OCI-M2 (cell line): ENCODE results near the gene GJC1.

Experiments used
- DNase-seq: peaks from one replicate; lab custom pipeline; 2025; ENCODE audit not compliant: unreplicated experiment; lab: John Stamatoyannopoulos, UW

The GJC1 gene

DNA sequence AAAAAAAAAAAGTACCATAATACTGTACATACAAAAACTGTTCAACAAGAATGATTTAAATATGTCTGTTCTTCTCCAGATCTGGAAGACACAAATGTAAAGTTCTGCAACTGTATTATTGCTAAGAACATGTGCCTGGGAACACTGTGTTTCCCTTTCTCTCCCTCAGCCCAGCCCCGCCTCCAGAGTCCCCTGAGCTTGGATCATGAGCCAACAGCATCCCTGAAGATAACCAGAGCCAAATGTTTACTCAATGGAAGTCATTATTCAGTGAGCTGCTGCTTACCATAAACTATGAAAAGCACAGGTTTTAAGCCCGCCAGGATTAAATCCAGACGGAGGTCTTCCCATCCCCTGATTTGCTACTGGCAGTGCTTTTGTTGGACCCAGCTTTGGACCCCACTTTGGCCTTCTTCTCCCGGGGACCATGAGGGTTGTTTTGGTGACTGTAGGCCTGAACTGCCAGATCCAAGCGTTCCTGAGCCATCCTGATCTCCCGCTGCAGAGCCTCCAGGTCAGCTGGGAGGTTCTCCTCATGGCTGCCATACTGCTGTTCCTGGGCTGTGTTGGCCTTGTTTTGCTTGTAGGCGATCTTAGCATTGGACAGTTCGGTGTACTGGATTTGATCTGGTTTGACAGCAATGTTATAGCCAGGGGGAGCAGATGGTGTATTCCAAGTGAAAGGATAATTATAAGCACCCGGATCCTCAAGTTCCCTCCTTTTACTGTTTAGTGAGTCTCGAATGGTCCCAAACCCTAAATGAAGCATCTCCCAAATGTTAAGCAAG, 25.6 kb downstream of the GJC1 start:
- no peak for DNase-seq

DNA sequence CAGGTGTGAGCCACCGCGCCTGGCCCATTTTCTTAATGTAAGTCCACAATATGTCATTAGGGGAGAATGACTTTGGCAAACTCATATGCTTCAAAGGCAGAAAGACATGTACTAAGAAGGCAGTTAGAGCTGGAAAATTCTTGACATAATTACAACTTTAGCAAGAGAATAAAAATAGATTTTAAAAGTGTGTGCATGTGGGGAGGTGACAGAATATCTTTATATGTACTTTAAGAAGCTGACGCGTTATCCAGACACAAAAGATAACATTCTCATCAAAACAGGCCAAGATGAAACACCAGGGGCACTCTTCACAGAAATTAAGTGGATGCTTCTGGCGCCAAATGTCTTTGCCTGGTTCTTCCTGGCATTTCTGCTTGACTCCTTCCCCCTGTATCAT, 28.2 kb downstream of the GJC1 start:
- no peak for DNase-seq

DNA sequence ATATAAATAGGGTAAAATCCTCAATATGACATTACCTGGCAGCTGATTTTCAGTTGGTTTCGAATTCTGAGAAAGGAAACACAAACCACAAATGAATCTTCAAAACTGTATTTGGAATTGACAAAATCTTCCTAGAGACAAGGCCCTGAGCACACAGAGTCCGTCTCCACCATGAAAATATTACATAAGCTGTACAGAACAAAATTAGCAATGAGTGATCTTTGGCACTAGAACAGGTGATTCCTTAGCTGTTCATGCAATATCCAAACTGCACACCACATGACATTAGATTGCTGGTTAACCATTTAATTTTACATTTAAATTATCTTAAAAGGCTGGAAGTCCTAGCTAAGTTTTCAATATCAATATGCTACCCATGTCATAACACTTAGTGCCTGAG, 31.7 kb downstream of the GJC1 start:
- no peak for DNase-seq

DNA sequence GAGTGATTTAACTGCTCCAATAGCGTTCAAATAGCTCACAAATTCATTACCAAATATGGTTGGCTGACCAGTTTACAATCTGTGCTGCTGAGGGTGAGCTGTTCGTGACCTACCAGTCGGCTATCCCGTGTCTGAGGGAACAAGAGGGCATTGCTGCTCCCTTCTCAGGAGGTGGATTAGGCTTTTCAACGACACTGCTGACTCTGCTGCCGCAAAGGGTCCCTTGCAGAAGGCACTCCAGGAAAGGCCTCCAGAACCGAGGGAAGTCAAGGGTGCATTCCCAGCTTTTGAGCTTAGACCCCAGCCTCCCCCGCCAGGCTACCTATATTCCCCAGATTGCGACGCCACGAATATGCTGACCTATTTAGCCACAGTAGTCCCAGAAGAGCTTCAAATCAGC, 32.3 kb downstream of the GJC1 start:
- no peak for DNase-seq

DNA sequence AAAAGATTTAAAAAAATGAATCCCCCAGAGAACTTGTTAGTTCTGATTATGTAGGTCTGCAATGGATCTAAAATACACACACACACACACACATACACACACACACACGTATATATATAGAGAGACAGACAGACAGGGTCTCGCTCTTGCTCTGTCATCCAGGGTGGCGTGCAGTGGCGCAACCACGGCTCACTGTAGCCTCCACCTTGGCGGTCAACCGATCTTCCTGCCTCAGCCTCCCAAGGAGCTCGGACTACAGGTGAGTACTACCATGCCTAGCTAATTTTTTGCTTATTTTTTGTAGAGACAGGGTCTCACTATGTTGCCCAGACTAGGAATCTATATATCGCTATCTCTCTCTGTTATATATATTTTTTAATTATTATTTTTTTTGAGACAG, 33.4 kb downstream of the GJC1 start:
- no peak for DNase-seq

DNA sequence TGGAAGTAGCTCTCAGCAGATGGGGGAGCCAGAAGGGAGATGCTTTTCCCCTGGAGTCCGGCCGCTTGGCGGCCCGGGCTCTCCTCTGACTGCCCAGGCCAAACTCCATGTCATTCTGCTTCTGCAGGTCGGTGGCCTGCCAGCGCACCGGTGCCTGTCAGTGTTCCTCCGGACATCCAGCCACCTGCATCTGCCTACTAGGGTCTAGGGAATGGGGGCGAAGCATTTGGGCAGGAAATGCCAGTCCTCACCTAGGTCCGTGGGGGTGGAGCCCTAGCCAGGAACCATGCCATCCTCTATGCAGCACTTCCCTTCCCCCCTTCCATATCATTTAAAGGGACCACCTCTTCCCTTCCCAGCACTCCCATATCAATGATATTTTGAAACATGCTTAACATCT, 34.2 kb downstream of the GJC1 start:
- no peak for DNase-seq

DNA sequence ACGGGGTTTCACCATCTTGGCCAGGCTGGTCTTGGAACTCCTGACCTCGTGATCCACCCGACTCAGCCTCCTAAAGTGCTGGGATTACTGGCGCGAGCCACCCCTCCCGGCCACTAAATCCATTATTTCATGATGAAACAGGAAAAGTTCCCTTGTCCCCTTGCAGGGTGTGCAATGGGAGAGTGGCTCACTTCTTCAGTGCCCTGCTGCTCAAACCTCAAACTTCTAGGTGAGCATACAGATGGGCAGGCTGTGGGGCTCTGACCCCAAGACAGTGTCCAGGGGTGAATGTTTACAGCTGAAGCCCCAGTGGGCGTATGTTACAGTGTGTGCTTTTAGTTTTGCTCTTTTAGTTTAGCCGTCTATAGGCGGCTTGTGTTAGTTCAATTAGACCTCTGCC, 34.7 kb downstream of the GJC1 start:
- DNase-seq, result no peak

DNA sequence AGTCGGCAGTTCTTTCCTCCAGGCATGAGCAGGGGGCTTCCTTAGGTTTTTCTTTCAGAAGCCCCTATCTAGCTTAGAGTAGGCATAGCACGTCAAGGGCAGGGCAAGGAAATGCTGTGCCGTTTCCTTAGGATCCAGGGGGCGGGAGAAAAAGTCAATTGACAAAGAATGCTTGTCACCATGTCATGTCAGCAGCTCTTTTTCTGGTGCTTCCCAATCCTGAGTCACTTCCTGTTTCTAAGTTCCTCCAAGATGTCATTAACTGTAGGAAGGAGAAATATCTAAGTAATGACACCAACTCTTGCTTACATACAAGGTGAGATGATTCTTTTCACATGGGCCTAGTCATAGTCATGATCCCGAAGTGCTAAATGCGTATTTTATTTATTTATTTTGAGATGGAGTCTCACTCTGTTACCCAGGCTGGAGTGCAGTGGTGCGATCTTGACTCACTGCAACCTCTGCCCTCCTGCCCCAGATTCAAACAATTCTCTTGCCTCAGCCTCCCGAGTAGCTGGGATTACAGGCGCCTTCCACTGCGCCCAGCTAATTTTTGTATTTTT, 35.2 kb downstream of the GJC1 start:
- DNase-seq, result no peak

DNA sequence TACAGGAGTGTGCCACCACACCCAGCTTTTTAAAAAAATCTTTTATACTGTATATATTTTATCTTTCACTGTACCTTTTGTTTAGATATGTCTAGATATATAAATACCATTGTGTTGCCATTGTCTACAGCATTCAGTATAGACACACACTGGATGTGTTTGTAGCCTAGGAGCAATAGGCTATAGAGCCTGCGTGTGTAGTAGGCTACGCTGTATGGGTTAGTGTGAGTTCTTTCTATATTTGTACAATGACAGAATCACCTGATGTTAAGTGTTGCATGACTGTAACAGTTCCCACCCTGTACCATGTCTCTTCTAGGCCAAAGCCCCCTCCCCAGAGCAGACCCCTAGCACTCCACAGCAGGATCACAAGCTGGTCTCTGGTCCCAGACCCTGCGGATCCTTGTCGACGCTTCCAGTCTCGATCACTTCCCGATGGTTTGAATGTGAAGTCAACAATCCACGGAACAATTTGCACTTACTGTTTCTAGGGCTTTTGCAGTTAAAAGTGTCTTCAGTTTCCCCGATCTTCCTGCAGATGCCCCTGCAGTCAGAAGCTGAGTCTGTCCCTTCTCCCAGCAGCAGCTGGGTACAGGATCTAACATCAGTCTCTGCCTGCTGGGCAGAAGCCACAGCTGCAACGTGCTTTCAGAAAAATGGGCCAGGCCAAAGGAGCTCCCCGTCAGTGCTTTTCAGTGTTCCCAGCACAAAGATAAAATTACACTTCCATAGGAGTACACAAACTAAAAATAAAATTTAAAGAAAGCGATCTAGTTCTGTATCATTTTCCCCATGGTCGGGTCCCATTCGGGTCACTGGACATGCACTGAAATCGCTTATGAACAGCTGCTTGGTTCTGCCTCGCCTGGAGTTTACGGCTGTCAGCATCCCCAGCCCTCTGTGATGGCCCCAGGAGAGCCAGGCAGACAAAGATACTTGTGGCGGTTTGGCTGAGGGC, 35.9 kb downstream of the GJC1 start:
- DNase-seq, result no peak

DNA sequence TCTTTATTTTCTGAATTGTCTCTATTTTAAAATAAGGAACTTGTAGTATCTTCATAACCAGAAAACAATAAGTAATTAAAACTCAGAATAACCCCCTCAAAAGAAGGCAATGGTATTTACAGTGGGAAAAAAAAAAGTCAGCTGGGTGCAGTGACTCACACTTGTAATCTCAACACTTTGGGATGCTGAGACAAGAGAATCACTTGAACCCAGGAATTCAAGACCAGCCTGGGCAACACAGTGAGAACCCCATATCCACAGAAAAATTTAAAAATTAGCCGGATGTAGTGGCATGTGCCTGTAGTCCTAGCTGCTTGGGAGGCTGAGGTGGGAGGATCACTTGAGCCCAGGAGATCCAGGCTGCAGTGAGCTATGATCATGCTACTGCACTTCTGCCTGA, 37.8 kb downstream of the GJC1 start:
- DNase-seq, result no peak

DNA sequence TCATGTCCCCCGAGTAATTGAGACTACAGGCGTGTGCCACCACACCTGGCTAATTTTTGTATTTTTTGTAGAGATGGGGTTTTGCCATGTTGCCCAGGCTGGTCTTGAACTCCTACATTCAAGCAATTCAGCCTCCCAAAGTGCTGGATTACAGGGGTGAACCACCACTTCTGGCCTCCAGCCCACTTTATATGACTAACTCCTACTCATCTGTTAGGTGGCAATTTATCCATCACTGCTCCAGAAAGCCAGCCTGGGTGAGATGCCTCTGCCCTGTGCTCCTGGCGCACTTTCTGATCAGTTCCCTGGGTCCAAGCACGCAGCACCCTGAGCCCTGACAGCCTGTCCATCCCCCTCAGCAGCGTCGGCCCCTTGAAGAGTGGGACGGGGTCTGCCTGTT, 41.9 kb downstream of the GJC1 start:
- no peak for DNase-seq

DNA sequence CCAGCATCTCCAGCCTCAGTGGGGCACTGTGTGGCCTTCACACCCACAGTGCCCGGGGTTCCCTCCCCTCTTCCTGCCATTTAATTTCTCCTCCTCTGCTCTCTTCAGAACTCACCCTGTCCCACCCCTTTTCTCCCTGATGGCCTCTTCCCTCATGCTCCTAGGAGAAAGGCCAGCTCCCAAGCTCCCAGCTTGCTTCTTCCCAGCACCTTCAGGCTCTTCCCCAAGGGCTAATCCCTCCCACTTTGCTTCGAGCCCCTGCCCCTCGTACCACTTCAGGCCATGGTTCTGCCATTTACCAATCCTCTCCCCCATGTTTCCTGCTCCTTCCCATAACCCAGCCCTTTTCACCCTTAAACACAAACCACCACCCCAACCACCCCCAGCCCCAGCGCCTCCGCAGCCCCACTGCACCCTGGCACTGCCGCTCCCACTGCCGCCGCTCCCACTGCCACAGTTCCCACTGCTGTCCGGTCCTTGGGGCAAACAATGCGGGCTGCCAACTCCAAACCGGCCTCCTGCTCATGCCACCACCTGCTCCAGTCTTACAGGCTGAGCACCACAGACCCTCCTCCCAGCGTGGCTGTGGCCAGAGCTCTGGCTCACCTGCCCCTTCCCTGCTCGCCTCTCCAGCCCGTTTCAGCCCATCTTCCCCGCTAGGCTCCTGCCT, 42.7 kb downstream of the GJC1 start:
- DNase-seq, result no peak

DNA sequence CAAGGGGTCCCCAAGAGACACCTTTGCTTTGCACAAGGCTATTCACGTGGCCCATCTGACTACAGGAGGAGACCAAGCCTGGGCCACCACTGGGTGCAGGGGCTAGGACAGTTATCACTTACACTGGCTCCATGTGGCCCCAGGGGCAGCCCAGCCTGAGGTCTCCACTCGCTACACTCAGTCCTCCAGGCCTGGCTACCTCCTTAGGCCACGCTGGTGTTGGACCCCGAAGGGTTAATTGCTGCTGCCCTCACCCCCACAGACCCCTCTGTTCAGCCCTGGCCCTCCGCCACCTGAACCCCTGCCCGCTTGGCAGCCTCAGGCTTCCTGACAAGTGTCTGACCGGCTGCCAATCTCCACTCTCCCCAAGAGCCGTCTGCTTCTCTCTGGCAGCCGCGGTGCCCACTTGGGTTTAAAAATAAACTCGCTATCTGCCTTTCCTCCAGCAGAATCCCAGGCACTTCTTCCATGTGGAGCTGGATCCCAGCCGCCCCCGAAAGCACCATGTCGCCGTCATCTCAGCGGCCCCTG, 43.5 kb downstream of the GJC1 start:
- no peak for DNase-seq

DNA sequence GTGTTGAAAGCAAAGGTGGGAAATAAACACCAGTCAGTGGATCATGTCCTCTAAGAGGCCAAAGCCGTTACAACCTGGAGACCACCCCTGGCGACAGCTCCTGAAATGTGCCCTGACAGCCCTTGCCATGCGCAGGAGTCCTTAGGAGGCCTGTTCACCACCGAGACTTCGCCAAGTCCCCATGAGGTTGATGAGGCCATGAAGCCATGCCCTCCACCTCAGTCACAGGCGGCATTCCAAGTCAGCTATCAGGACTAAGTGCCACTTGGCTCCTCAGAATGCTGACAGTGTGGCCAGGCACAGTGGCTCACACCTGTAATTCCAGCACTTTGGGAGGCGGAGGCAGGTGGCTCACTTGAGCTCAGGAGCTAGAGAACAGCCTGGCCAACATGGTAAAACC, 44.2 kb downstream of the GJC1 start:
- DNase-seq, result no peak

DNA sequence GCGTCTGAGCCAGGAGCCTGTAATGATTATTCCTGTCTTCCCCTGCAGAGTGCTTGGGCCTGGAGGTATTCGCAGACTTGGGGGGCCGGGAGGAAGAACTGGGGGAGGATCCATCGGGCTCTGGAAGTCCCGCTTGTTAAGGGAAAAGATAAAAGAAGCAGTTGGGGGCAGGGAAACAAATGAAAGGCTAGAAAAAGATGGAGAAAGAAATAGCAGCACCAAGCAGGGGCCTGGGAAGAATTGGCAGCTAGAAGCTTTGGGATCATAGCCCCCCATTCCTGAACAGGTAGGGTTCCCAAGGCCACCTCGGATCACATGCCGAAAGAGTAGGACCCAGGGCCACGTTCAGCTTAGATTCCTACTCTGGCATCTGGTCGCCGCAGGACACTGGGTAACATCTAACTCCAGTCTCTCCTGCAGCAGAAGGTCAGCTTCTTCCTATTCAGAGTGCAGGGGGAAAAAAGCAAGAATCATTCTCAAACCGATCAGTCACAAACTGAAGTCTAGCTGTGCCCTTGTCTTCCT, 47.7 kb downstream of the GJC1 start:
- DNase-seq, result no peak

DNA sequence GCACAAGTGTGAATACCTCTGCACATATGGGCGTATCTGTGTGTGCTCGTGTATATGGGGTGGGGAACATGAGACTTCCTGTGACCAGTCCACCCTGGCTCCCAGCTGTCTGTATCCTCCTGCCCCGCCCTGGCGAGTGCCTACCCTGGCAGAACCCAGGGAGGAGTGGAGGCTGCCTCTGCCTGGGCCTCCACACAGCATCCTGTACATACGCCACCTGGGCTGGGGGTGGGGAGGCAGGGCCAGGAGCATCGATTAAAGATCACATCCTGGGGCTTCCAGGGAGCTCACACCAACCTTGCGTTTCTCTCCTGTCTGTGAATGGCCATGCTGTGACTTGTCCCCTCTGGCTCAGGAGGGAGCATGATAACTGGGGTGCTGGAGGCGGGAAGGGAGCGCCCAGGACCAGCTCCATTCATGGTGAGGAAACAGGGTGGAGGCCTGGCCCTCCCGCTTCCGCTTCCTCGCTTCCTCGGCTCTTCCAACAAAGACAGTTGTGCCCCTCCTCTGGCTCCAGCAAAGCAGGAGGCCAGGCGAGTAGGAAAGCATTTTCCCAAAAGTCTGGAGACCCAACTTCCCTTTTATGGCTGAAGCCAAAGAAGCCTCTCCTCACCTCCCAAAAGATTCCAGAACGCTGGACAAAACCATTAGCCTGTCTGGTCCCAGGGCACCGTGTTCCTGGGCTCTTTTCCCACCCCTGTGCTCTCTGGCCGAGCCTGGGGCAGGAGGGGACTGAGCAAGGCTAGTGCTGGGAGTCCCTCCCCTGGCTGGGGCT, 48.3 kb downstream of the GJC1 start:
- no peak for DNase-seq

DNA sequence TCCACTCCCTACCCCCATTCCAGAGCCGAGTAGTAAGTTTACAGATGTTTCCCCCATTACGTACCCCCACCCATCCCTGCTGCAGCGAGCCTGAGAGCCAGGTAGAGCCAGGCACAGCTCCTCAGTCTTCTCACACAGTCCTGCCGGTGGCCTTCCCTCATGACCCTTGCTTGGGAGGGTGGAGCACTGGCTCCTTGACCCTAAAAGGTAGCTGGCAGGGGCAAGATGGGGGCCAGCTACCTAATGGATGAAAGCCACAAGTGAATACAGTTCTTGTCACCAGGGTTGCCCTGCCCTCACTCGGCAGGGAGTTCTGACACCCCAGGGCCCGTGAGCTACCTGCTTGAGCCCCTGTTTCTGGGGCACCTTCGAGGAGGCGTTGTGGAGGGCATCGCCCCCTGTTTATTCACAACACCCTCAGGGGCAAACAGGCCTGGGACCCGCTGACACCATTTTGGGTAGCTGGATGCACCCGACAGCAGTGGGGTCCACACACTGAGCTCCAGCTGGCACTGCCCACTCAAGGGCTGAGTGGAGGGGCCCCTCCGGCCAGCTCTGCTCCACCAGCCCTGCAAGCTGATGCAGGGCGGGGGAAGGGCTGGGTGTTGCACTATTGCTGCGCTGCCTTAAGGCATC, 49.1 kb downstream of the GJC1 start:
- no peak for DNase-seq

DNA sequence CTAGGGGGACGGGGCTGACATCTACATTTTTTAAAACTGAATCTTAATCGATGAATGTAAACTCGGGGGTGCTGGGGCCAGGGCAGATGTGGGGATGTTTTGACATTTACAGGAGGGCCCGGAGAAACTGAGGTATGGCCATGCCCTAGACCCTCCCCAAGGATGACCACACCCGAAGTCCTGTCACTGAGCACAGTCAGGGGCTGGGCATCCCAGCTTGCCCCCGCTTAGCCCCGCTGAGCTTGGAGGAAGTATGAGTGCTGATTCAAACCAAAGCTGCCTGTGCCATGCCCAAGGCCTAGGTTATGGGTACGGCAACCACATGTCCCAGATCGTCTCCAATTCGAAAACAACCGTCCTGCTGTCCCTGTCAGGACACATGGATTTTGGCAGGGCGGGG, 49.9 kb downstream of the GJC1 start:
- DNase-seq, result no peak

DNA sequence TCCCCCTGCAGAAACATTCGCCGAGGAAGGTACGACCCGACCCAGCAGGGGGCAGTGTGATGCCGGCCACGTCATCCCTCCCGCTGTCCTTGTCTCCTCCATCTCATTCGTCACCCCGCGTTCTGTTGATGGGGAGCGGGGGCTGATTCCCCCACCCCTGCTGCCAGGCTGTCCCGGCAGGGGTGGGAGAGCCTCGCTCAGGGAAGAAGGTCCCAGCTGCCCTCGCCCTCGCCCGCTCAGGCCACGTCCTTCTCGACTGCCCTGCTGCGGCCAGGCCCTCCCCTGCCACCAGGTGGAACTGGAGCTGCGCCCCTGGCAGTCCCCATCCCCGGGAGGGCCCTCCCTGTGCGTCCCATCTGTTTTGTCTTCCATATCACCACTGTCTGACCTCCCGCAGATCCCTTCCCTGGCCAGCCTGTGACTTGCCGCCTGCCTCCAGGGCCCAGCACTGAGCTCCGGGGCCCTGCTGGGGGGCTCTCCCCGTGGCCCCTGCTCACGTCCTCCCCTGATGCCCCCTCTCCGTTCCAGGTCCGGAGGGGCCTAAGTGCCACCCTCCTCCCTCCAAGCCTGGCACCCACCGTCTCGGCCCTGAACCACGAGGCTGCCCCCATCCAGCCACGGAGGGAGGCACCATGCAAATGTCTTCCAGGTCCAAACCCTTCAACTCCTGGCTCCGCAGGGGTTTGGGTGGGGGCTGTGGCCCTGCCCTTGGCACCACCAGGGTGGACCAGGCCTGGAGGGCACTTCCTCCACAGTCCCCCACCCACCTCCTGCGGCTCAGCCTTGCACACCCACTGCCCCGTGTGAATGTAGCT, 50.7 kb downstream of the GJC1 start:
- no peak for DNase-seq
